Liver (tissue), 9 donors: ENCODE data around the gene VGLL4. TPM values are rescaled to one million over a fixed set of nuclear protein-coding genes. Genes with fewer than 3 reads are reported as not detected.

ENCODE experiments used
- DNase-seq: peaks from one replicate; pipeline ENCODE4 v3.0.0-alpha.2; 2017; ENCODE audit warnings: low spot score
- H3K27ac ChIP-seq, 2 donors: one replicate each; pipeline ENCODE4 v1.7.0; 2013; ENCODE audit warnings: inconsistent platforms in 2 of 2, low read length in 2 of 2, control low read depth in 1 of 2, low read depth in 1 of 2, mild to moderate bottlenecking in 1 of 2
- H3K27me3 ChIP-seq, 4 donors: one replicate each; pipeline versions ENCODE4 v1.6.1 to v1.7.0; 2013; ENCODE audit warnings: low read length in 3 of 4, inconsistent platforms in 1 of 4, mild to moderate bottlenecking in 1 of 4, moderate library complexity in 1 of 4; ENCODE audit not compliant: control insufficient read depth in 4 of 4, insufficient read depth in 4 of 4
- H3K36me3 ChIP-seq, 4 donors: one replicate each; pipeline versions ENCODE4 v1.6.1 to v1.7.0; 2013; ENCODE audit warnings: low read length in 3 of 4, mild to moderate bottlenecking in 3 of 4, low read depth in 1 of 4, moderate library complexity in 1 of 4; ENCODE audit not compliant: control insufficient read depth in 4 of 4, insufficient read depth in 3 of 4
- H3K4me1 ChIP-seq, 4 donors: one replicate each; pipeline versions ENCODE4 v1.6.1 to v1.7.0; 2013; ENCODE audit warnings: low read length in 3 of 4, mild to moderate bottlenecking in 3 of 4, moderate library complexity in 1 of 4; ENCODE audit not compliant: control insufficient read depth in 4 of 4, insufficient read depth in 4 of 4
- H3K4me3 ChIP-seq, 3 donors: one replicate each; pipeline versions ENCODE4 v1.6.1 to v1.7.0; 2013; ENCODE audit warnings: low read length in 3 of 3, control low read depth in 1 of 3, low read depth in 1 of 3, mild to moderate bottlenecking in 1 of 3
- H3K9ac ChIP-seq, 2 donors: one replicate each; pipeline ENCODE4 v1.7.0; 2013; ENCODE audit warnings: low read length in 2 of 2, mild to moderate bottlenecking in 2 of 2, moderate library complexity in 2 of 2, control low read depth in 1 of 2, low read depth in 1 of 2
- H3K9me3 ChIP-seq, 4 donors: one replicate each; pipeline versions ENCODE4 v1.6.1 to v1.7.0; 2013; ENCODE audit warnings: low read length in 3 of 4; ENCODE audit not compliant: control insufficient read depth in 4 of 4
- ATF3 ChIP-seq: IDR thresholded peaks from 2 replicates; pipeline ENCODE4 v1.6.1; 2016; ENCODE audit warnings: antibody characterized with exemption
- EGR1 ChIP-seq, 2 donors: IDR thresholded peaks; 2 replicates each; pipeline ENCODE4 v1.6.1; 2016 to 2018; ENCODE audit warnings: antibody characterized with exemption in 2 of 2, low read depth in 2 of 2
- FOXA2 ChIP-seq: IDR thresholded peaks from 2 replicates; pipeline ENCODE4 v1.6.1; 2016; ENCODE audit warnings: antibody characterized with exemption
- GABPA ChIP-seq, 2 donors: IDR thresholded peaks in 1 of 2; conservative IDR thresholded peaks in 1 of 2; 2 replicates each; pipeline ENCODE4 v1.6.1; 2016; ENCODE audit warnings: antibody characterized with exemption in 2 of 2, mild to moderate bottlenecking in 1 of 2, moderate library complexity in 1 of 2
- HNF4A ChIP-seq, 2 donors: conservative IDR thresholded peaks; 2 replicates each; pipeline ENCODE4 v1.6.1; 2016; ENCODE audit warnings: antibody characterized with exemption in 2 of 2, mild to moderate bottlenecking in 2 of 2
- HNF4G ChIP-seq: IDR thresholded peaks from 2 replicates; pipeline ENCODE4 v1.6.1; 2016; ENCODE audit warnings: antibody characterized with exemption
- JUND ChIP-seq, 2 donors: IDR thresholded peaks; 2 replicates each; pipeline ENCODE4 v1.6.1; 2016; ENCODE audit warnings: antibody characterized with exemption in 2 of 2
- MAX ChIP-seq: IDR thresholded peaks from 2 replicates; pipeline ENCODE4 v1.6.1; 2016; ENCODE audit warnings: antibody characterized with exemption
- NR2F2 ChIP-seq: IDR thresholded peaks from 2 replicates; pipeline ENCODE4 v1.6.1; 2016; ENCODE audit warnings: antibody characterized with exemption
- RAD21 ChIP-seq, 2 donors: IDR thresholded peaks; 2 replicates each; pipeline ENCODE4 v1.6.1; 2016; ENCODE audit warnings: antibody characterized with exemption in 2 of 2, mild to moderate bottlenecking in 2 of 2
- REST ChIP-seq: IDR thresholded peaks from 2 replicates; pipeline ENCODE4 v1.6.1; 2016; ENCODE audit warnings: antibody characterized with exemption, mild to moderate bottlenecking
- RXRA ChIP-seq, 2 donors: IDR thresholded peaks; 2 replicates each; pipeline ENCODE4 v1.6.1; 2017 to 2018; ENCODE audit warnings: antibody characterized with exemption in 2 of 2, mild to moderate bottlenecking in 1 of 2
- SP1 ChIP-seq: IDR thresholded peaks from 2 replicates; pipeline ENCODE4 v1.6.1; 2018; ENCODE audit warnings: antibody characterized with exemption, mild to moderate bottlenecking
- TAF1 ChIP-seq: conservative IDR thresholded peaks from 2 replicates; pipeline ENCODE4 v1.6.1; 2016; ENCODE audit warnings: antibody characterized with exemption, mild to moderate bottlenecking
- YY1 ChIP-seq: IDR thresholded peaks from 2 replicates; pipeline ENCODE4 v1.6.1; 2016; ENCODE audit warnings: antibody characterized with exemption, mild to moderate bottlenecking
- WGBS: extraction: QIAGEN DNeasy Blood & Tissue Kit; methylation state at CpG from one replicate; pipeline ENCODE4 v1.1.7; 2013; 5-methylcytosine and 5-hydroxymethylcytosine counted together
- polyA plus RNA-seq, 2 donors: library from polyadenylated mRNA; stranded (reverse) in 1 of 2; unstranded in 1 of 2; fragments of 200-250 nt in 1 of 2; fragments of >200 nt in 1 of 2; fragmentation: Nextera tagmentation in 1 of 2; extraction: Ambion mirVana in 1 of 2; gene quantifications; one replicate each; pipeline versions ENCODE4 v1.2.1 to v1.2.3, GENCODE V29; 2013 to 2015
- total RNA-seq, 2 donors: library from RNA; depleted of rRNA; stranded (reverse); fragments of >200 nt; gene quantifications; one replicate each; pipeline ENCODE4 v1.2.3, GENCODE V29; 2014
- donor health status: healthy.
- donor health status: healthy.
- donor health status: healthy.
- donor health status: healthy.
- donor health status: healthy.

Gene VGLL4
- total and polyA plus RNA-seq, 4 donors: 7.2 to 27.9 (median 13.0) TPM

- TF ChIP-seq REST (no peak), NR2F2 (no peak), RXRA (IDR thresholded peaks at IDR 0.05) (no peak), JUND (IDR thresholded peaks at IDR 0.05) (no peak), EGR1 (IDR thresholded peaks at IDR 0.05; ENCODE audit: low read depth in 2 of 2) (no peak), RAD21 (IDR thresholded peaks at IDR 0.05) (no peak), HNF4A (conservative IDR thresholded peaks at IDR 0.05) (no peak)
These were observed 32.3 kb downstream of the VGLL4 start (continued) for GRCh38 chr3:11611341-11611799.

- Histone ChIP-seq H3K9ac (no peak overlapping the region), H3K4me1 (no peaks in the 10 kb centered on the region), H3K9me3 (no peaks in the 10 kb centered on the region), H3K27me3 (no peaks in the 10 kb centered on the region), H3K36me3 (peaks cover 0 to 3% (median 0%) of the 10 kb centered on the region in 4 donors), H3K4me3 (no peak overlapping the region), H3K27ac (no peak overlapping the region)
- TF ChIP-seq FOXA2 (no peak), GABPA (IDR thresholded peaks at IDR 0.05 in 1 of 2, conservative IDR thresholded peaks at IDR 0.05 in 1 of 2) (no peak), NR2F2 (no peak), MAX (no peak), JUND (IDR thresholded peaks at IDR 0.05) (no peak), RXRA (IDR thresholded peaks at IDR 0.05) (no peak), REST (no peak)
- DNase-seq: no peak
- 81% methylated on average over 8 of the region's 8 CpGs for WGBS
These were observed 32.9 kb downstream of the VGLL4 start for GRCh38 chr3:11610700-11611275.

GRCh38 chr3:11610044-11610671 is 33.6 kb downstream of the VGLL4 start:
- no peak overlapping the region for H3K9ac ChIP-seq
- peaks cover 0 to 3% (median 0%) of the 10 kb centered on the region in 4 donors for H3K36me3 ChIP-seq
- no peak for TF ChIP-seq EGR1 (IDR thresholded peaks at IDR 0.05; ENCODE audit: low read depth in 2 of 2)
- no peak for TF ChIP-seq TAF1
- TF ChIP-seq HNF4G: no peak
- no peak for TF ChIP-seq RAD21 (IDR thresholded peaks at IDR 0.05)
- TF ChIP-seq SP1: no peak
- no peak for TF ChIP-seq RXRA (IDR thresholded peaks at IDR 0.05)
- TF ChIP-seq YY1: no peak
- no peak for TF ChIP-seq ATF3
- TF ChIP-seq HNF4A (conservative IDR thresholded peaks at IDR 0.05): no peak
- TF ChIP-seq NR2F2: no peak
- 88% methylated on average over 23 of the region's 23 CpGs for WGBS
- H3K4me1 ChIP-seq: no peaks in the 10 kb centered on the region
- no peak for DNase-seq
- no peak overlapping the region for H3K27ac ChIP-seq
- no peak overlapping the region for H3K4me3 ChIP-seq
- H3K27me3 ChIP-seq: no peaks in the 10 kb centered on the region
- no peaks in the 10 kb centered on the region for H3K9me3 ChIP-seq
